Chondrocyte (in vitro differentiated cells): Measurements from ENCODE around the gene PRTG. TPM values are rescaled to one million over a fixed set of nuclear protein-coding genes. Genes with fewer than 3 reads are reported as not detected.

ENCODE experiments used
- DNase-seq: peaks from one replicate; pipeline ENCODE4 v3.0.0; 2021; ENCODE audit warnings: mixed read lengths, low spot score
- H3K27ac Mint-ChIP-seq: one replicate; pipeline ENCODE4 v1.8.0; 2021; ENCODE audit warnings: mild to moderate bottlenecking, moderate library complexity, mixed read lengths; ENCODE audit not compliant: unreplicated experiment
- H3K27me3 Mint-ChIP-seq: 2 replicates; pipeline ENCODE4 v1.8.0; 2021; ENCODE audit warnings: low read depth, mixed read lengths
- H3K36me3 Mint-ChIP-seq: 2 replicates; pipeline ENCODE4 v1.8.0; 2021; ENCODE audit warnings: low read depth, mixed read lengths
- H3K4me1 Mint-ChIP-seq: 2 replicates; pipeline ENCODE4 v1.8.0; 2021; ENCODE audit warnings: low read depth, mild to moderate bottlenecking, mixed read lengths
- H3K4me3 Mint-ChIP-seq: one replicate; pipeline ENCODE4 v1.8.0; 2021; ENCODE audit warnings: mild to moderate bottlenecking, moderate library complexity, mixed read lengths; ENCODE audit not compliant: unreplicated experiment
- H3K9me3 Mint-ChIP-seq: 2 replicates; pipeline ENCODE4 v1.8.0; 2021; ENCODE audit warnings: low read depth, mixed read lengths
- total RNA-seq: library from RNA; stranded (reverse); gene quantifications from 3 replicates; pipeline ENCODE4 v1.2.1, GENCODE V29; 2021
- TF ChIP-seq, protein P1 (sequence below): fragments of 200-600 bp; sonication (generic); IDR thresholded peaks from 2 replicates; pipeline ENCODE4 v1.5.0; 2021; ENCODE audit warnings: antibody characterized with exemption, mild to moderate bottlenecking, moderate library complexity

The PRTG gene
- total RNA-seq, 1 donor from 2014 or later = 3.1 TPM

DNA sequence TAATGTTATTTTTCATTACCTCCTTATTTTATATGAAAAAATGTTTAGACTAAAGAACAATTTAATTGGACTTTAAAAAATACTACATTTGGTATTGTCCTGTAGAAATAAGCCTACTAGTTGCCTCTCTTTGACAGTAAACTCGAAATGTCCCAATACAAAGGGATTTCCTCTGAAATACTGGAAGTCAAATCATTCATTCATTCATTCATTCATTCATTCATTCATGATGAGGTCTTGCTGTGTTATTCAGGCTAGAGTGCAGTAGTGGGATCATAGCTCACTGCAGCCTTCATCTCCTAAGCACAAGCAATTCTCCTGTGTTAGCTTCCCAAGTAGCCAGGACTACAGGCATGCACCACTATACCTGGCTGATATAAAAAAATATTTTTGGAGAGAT is 104.2 kb downstream of the PRTG start:
- no peaks in the 10 kb centered on the region for H3K9me3 Mint-ChIP-seq
- DNase-seq = no peak

DNA sequence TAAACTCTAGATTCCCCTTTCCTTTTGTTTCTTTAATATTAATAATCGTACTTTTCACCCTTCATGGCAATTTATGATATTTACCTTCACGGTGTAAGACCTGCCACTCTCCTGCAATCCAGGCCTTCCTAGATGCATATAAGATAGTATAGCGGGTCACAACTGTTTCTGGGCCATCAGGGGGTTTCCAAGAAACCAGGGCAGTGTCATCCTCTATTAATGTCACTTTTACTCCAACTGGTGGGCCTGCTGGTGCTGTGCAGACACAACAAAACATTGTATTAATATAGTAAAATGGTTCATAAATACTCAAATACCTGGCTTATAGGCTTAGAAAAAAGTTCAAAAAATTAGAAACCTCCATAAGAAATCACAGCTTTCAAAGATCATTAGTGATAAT is 105.9 kb downstream of the PRTG start:
- no peaks in the 10 kb centered on the region for H3K4me1 Mint-ChIP-seq
- no peaks in the 10 kb centered on the region for H3K36me3 Mint-ChIP-seq
- DNase-seq = no peak
- TF ChIP-seq, protein P1, sequence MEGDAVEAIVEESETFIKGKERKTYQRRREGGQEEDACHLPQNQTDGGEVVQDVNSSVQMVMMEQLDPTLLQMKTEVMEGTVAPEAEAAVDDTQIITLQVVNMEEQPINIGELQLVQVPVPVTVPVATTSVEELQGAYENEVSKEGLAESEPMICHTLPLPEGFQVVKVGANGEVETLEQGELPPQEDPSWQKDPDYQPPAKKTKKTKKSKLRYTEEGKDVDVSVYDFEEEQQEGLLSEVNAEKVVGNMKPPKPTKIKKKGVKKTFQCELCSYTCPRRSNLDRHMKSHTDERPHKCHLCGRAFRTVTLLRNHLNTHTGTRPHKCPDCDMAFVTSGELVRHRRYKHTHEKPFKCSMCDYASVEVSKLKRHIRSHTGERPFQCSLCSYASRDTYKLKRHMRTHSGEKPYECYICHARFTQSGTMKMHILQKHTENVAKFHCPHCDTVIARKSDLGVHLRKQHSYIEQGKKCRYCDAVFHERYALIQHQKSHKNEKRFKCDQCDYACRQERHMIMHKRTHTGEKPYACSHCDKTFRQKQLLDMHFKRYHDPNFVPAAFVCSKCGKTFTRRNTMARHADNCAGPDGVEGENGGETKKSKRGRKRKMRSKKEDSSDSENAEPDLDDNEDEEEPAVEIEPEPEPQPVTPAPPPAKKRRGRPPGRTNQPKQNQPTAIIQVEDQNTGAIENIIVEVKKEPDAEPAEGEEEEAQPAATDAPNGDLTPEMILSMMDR = no peak
- H3K27me3 Mint-ChIP-seq = no peaks in the 10 kb centered on the region
- H3K27ac Mint-ChIP-seq = no peak overlapping the region
- no peak overlapping the region for H3K4me3 Mint-ChIP-seq
- no peaks in the 10 kb centered on the region for H3K9me3 Mint-ChIP-seq

More for the DNA sequence above, 104.2 kb downstream of the PRTG start:
- Mint-ChIP-seq H3K27ac (no peak overlapping the region), H3K27me3 (no peaks in the 10 kb centered on the region), H3K4me3 (no peak overlapping the region), H3K4me1 (no peaks in the 10 kb centered on the region), H3K36me3 (no peaks in the 10 kb centered on the region)
- TF ChIP-seq, protein P1 = no peak

DNA sequence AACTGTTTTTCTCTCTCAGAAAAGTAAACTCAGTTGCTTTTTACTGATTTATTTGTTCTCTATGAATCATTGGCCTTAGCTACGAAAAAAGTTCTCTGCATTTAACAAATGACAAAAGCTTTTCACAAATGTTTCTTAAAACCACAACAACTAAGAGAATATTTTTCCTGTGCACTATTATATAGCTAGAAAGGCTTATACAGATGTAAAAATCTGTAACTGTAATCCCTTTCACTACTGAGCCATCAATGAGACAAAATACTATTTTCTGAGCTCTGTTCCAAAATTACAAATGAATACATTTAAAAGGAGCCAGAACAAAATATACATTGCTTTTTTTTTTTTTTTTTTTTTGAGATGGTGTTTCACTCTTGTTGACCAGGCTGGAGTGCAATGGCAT is 109.2 kb downstream of the PRTG start:
- TF ChIP-seq, protein P1 = no peak
- no peaks in the 10 kb centered on the region for H3K27me3 Mint-ChIP-seq
- no peaks in the 10 kb centered on the region for H3K9me3 Mint-ChIP-seq
- H3K36me3 Mint-ChIP-seq = no peaks in the 10 kb centered on the region
- H3K4me3 Mint-ChIP-seq = no peak overlapping the region
- no peak overlapping the region for H3K27ac Mint-ChIP-seq
- H3K4me1 Mint-ChIP-seq = no peaks in the 10 kb centered on the region
- no peak for DNase-seq

DNA sequence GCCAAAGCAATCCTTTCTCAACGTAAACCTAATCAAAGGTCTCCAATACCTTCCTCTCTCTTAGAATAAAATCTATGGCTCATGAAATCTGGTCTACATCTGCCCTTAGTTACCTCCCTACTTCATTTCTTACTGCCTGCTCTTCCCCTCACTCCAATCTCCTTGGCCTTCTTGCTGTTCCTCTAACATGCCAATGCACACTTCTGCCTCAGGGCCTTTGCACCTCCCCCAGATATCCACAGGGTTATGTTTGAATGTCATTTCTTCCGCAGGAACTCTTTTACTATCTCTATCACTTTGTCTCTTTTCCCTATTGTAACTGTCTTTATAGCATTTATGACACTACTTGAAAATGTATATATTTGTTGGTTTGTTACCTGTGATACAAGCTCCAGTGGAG is 110.5 kb downstream of the PRTG start:
- Mint-ChIP-seq H3K4me3 (no peak overlapping the region), H3K4me1 (peaks cover 9% of the 10 kb centered on the region), H3K27ac (no peak overlapping the region), H3K27me3 (no peaks in the 10 kb centered on the region), H3K9me3 (no peaks in the 10 kb centered on the region), H3K36me3 (no peaks in the 10 kb centered on the region)
- no peak for DNase-seq
- TF ChIP-seq, protein P1 = no peak

DNA sequence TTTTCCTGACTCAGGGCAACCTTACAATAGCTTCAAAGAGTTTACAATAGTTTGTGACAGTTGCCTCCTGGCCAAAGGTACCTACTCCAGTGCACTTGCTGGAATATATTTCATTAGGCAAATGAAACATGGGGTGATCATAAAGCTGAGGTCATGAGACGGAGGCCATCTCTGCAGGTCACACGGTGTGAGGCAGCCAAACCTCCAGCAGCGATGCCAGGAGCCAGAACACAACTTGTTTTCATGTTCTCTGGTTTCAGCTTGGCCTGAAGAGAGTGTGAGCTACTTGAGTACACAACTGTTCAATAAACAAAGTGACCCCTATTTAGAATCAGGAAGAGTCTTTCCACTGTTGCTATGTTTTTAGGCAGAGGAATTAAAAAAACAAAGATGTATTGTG is 112.1 kb downstream of the PRTG start:
- H3K9me3 Mint-ChIP-seq = no peaks in the 10 kb centered on the region
- no peak overlapping the region for H3K4me3 Mint-ChIP-seq
- no peaks in the 10 kb centered on the region for H3K36me3 Mint-ChIP-seq
- TF ChIP-seq, protein P1 = no peak
- no peak for DNase-seq
- no peak overlapping the region for H3K27ac Mint-ChIP-seq
- no peaks in the 10 kb centered on the region for H3K27me3 Mint-ChIP-seq
- peaks cover 9% of the 10 kb centered on the region for H3K4me1 Mint-ChIP-seq
